Activated naive CD8-positive, alpha-beta T cell treated with anti-CD3 and anti-CD28 coated beads for 36 hours (primary cell): Measurements from ENCODE around the gene FKBP1A. TPM values are rescaled to one million over a fixed set of nuclear protein-coding genes. Genes with fewer than 3 reads are reported as not detected.

Experiments
- DNase-seq: peaks from one replicate; pipeline ENCODE4 v3.0.0; 2021
- H3K27ac Mint-ChIP-seq: one replicate; pipeline ENCODE4 v1.8.0; 2022; ENCODE audit warnings: mild to moderate bottlenecking, moderate library complexity, mixed read lengths
- H3K27me3 Mint-ChIP-seq: one replicate; pipeline ENCODE4 v1.8.0; 2022; ENCODE audit warnings: mild to moderate bottlenecking, mixed read lengths
- H3K36me3 Mint-ChIP-seq: one replicate; pipeline ENCODE4 v1.8.0; 2021; ENCODE audit warnings: mild to moderate bottlenecking, mixed read lengths
- H3K4me1 Mint-ChIP-seq: one replicate; pipeline ENCODE4 v1.8.0; 2021; ENCODE audit warnings: mixed read lengths
- H3K4me3 Mint-ChIP-seq: one replicate; pipeline ENCODE4 v1.8.0; 2022; ENCODE audit warnings: mild to moderate bottlenecking, moderate library complexity, mixed read lengths
- H3K9me3 Mint-ChIP-seq: one replicate; pipeline ENCODE4 v1.8.0; 2022; ENCODE audit warnings: mixed read lengths
- total RNA-seq, 2 experiments: library from RNA; stranded (reverse); gene quantifications; one replicate each; pipeline ENCODE4 v1.2.3, GENCODE V29; 2021

Gene FKBP1A
- 100 to 1,000 TPM; 315 to 324 TPM for total RNA-seq

- peak; percentile 92 for DNase-seq
- Mint-ChIP-seq H3K36me3 (peaks cover 22% of the 10 kb centered on the region), H3K4me3 (peak within 1 kb of the TSS; percentile 92), H3K9me3 (peaks cover 3% of the 10 kb centered on the region), H3K4me1 (peaks cover 47% of the 10 kb centered on the region), H3K27me3 (no peaks in the 10 kb centered on the region), H3K27ac (peak within 1 kb of the TSS; percentile 90)
Observed at GRCh38 chr20:1392693-1393506, at the start of gene FKBP1A. FKBP1A (minus strand) TSS chr20:1393054; CDS start chr20:1392998, 56 bp downstream.

GRCh38 chr20:1442304-1442703, 49.5 kb upstream of the FKBP1A start:
- no peak for DNase-seq
- no peak overlapping the region for H3K4me3 Mint-ChIP-seq
- H3K4me1 Mint-ChIP-seq: peaks cover 12% of the 10 kb centered on the region
- no peaks in the 10 kb centered on the region for H3K9me3 Mint-ChIP-seq
- H3K27me3 Mint-ChIP-seq: no peaks in the 10 kb centered on the region
- no peak overlapping the region for H3K27ac Mint-ChIP-seq
- peaks cover 8% of the 10 kb centered on the region for H3K36me3 Mint-ChIP-seq

- Mint-ChIP-seq H3K27me3 (no peaks in the 10 kb centered on the region), H3K4me1 (peaks cover 15% of the 10 kb centered on the region), H3K27ac (no peak overlapping the region), H3K4me3 (no peak overlapping the region), H3K36me3 (peaks cover 10% of the 10 kb centered on the region), H3K9me3 (no peaks in the 10 kb centered on the region)
- no peak for DNase-seq
Observed at GRCh38 chr20:1441133-1441532, 48.3 kb upstream of the FKBP1A start.

- H3K4me1 Mint-ChIP-seq: peaks cover 19% of the 10 kb centered on the region
- peaks cover 13% of the 10 kb centered on the region for H3K36me3 Mint-ChIP-seq
- no peaks in the 10 kb centered on the region for H3K9me3 Mint-ChIP-seq
- H3K4me3 Mint-ChIP-seq: no peak overlapping the region
- no peaks in the 10 kb centered on the region for H3K27me3 Mint-ChIP-seq
- H3K27ac Mint-ChIP-seq: no peak overlapping the region
- DNase-seq: peak; percentile 19
Observed at GRCh38 chr20:1440024-1440423, 47.2 kb upstream of the FKBP1A start.

GRCh38 chr20:1438361-1438760, 45.5 kb upstream of the FKBP1A start:
- no peak for DNase-seq
- Mint-ChIP-seq H3K36me3 (peaks cover 14% of the 10 kb centered on the region), H3K9me3 (no peaks in the 10 kb centered on the region), H3K27me3 (no peaks in the 10 kb centered on the region), H3K4me1 (peaks cover 27% of the 10 kb centered on the region), H3K27ac (no peak overlapping the region), H3K4me3 (no peak overlapping the region)

GRCh38 chr20:1437235-1437904, 44.5 kb upstream of the FKBP1A start:
- Mint-ChIP-seq H3K9me3 (no peaks in the 10 kb centered on the region), H3K4me3 (no peak overlapping the region)

GRCh38 chr20:1436263-1436662, 43.4 kb upstream of the FKBP1A start:
- DNase-seq: no peak
- no peak overlapping the region for H3K4me3 Mint-ChIP-seq
- no peaks in the 10 kb centered on the region for H3K27me3 Mint-ChIP-seq
- H3K4me1 Mint-ChIP-seq: peaks cover 26% of the 10 kb centered on the region
- no peak overlapping the region for H3K27ac Mint-ChIP-seq
- H3K36me3 Mint-ChIP-seq: peaks cover 13% of the 10 kb centered on the region
- H3K9me3 Mint-ChIP-seq: no peaks in the 10 kb centered on the region

More at GRCh38 chr20:1437235-1437904, 44.5 kb upstream of the FKBP1A start:
- no peaks in the 10 kb centered on the region for H3K27me3 Mint-ChIP-seq
- H3K4me1 Mint-ChIP-seq: peaks cover 30% of the 10 kb centered on the region
- peak; percentile 71 for DNase-seq
- H3K36me3 Mint-ChIP-seq: peaks cover 16% of the 10 kb centered on the region
- no peak overlapping the region for H3K27ac Mint-ChIP-seq

GRCh38 chr20:1435337-1435699, 42.5 kb upstream of the FKBP1A start:
- H3K4me3 Mint-ChIP-seq: no peak overlapping the region
- H3K4me1 Mint-ChIP-seq: peaks cover 23% of the 10 kb centered on the region
- no peak for DNase-seq
- H3K36me3 Mint-ChIP-seq: peaks cover 13% of the 10 kb centered on the region
- no peaks in the 10 kb centered on the region for H3K9me3 Mint-ChIP-seq
- no peaks in the 10 kb centered on the region for H3K27me3 Mint-ChIP-seq
- no peak overlapping the region for H3K27ac Mint-ChIP-seq

GRCh38 chr20:1434571-1435336, 41.9 kb upstream of the FKBP1A start:
- H3K4me3 Mint-ChIP-seq: no peak overlapping the region
- no peaks in the 10 kb centered on the region for H3K27me3 Mint-ChIP-seq
- H3K4me1 Mint-ChIP-seq: peaks cover 23% of the 10 kb centered on the region
- H3K36me3 Mint-ChIP-seq: peaks cover 13% of the 10 kb centered on the region
- no peaks in the 10 kb centered on the region for H3K9me3 Mint-ChIP-seq
- DNase-seq: peak; percentile 68
- H3K27ac Mint-ChIP-seq: no peak overlapping the region

GRCh38 chr20:1431158-1431557, 38.3 kb upstream of the FKBP1A start:
- no peak overlapping the region for H3K27ac Mint-ChIP-seq
- H3K4me3 Mint-ChIP-seq: no peak overlapping the region
- H3K36me3 Mint-ChIP-seq: peaks cover 11% of the 10 kb centered on the region
- H3K4me1 Mint-ChIP-seq: peaks cover 29% of the 10 kb centered on the region
- DNase-seq: no peak
- H3K27me3 Mint-ChIP-seq: no peaks in the 10 kb centered on the region
- H3K9me3 Mint-ChIP-seq: no peaks in the 10 kb centered on the region

- no peak overlapping the region for H3K4me3 Mint-ChIP-seq
- no peaks in the 10 kb centered on the region for H3K27me3 Mint-ChIP-seq
- H3K36me3 Mint-ChIP-seq: peaks cover 8% of the 10 kb centered on the region
- DNase-seq: no peak
- H3K27ac Mint-ChIP-seq: no peak overlapping the region
- H3K9me3 Mint-ChIP-seq: no peaks in the 10 kb centered on the region
- H3K4me1 Mint-ChIP-seq: peaks cover 24% of the 10 kb centered on the region
Observed at GRCh38 chr20:1430004-1430451, 37.2 kb upstream of the FKBP1A start.

GRCh38 chr20:1429143-1429728, 36.4 kb upstream of the FKBP1A start:
- H3K4me1 Mint-ChIP-seq: peaks cover 17% of the 10 kb centered on the region
- H3K27ac Mint-ChIP-seq: no peak overlapping the region
- DNase-seq: no peak
- H3K4me3 Mint-ChIP-seq: no peak overlapping the region
- no peaks in the 10 kb centered on the region for H3K9me3 Mint-ChIP-seq
- peaks cover 5% of the 10 kb centered on the region for H3K36me3 Mint-ChIP-seq
- no peaks in the 10 kb centered on the region for H3K27me3 Mint-ChIP-seq

- H3K27ac Mint-ChIP-seq: no peak overlapping the region
- peaks cover under 1% of the 10 kb centered on the region for H3K36me3 Mint-ChIP-seq
- DNase-seq: no peak
- no peak overlapping the region for H3K4me3 Mint-ChIP-seq
- H3K9me3 Mint-ChIP-seq: no peaks in the 10 kb centered on the region
- peaks cover 14% of the 10 kb centered on the region for H3K4me1 Mint-ChIP-seq
- no peaks in the 10 kb centered on the region for H3K27me3 Mint-ChIP-seq
Observed at GRCh38 chr20:1427457-1428054, 34.7 kb upstream of the FKBP1A start.

GRCh38 chr20:1426231-1426849, 33.5 kb upstream of the FKBP1A start:
- H3K9me3 Mint-ChIP-seq: no peaks in the 10 kb centered on the region
- H3K36me3 Mint-ChIP-seq: no peaks in the 10 kb centered on the region
- peaks cover 10% of the 10 kb centered on the region for H3K4me1 Mint-ChIP-seq
- H3K27ac Mint-ChIP-seq: no peak overlapping the region
- H3K27me3 Mint-ChIP-seq: no peaks in the 10 kb centered on the region
- no peak for DNase-seq
- H3K4me3 Mint-ChIP-seq: no peak overlapping the region
